ENCODE results near the gene PRKCSH. TPM values are rescaled to one million over a fixed set of nuclear protein-coding genes. Genes with fewer than 3 reads are reported as not detected.

Gene PRKCSH
- total RNA-seq, 1 experiment from 2014 or later = 431 TPM

DNA sequence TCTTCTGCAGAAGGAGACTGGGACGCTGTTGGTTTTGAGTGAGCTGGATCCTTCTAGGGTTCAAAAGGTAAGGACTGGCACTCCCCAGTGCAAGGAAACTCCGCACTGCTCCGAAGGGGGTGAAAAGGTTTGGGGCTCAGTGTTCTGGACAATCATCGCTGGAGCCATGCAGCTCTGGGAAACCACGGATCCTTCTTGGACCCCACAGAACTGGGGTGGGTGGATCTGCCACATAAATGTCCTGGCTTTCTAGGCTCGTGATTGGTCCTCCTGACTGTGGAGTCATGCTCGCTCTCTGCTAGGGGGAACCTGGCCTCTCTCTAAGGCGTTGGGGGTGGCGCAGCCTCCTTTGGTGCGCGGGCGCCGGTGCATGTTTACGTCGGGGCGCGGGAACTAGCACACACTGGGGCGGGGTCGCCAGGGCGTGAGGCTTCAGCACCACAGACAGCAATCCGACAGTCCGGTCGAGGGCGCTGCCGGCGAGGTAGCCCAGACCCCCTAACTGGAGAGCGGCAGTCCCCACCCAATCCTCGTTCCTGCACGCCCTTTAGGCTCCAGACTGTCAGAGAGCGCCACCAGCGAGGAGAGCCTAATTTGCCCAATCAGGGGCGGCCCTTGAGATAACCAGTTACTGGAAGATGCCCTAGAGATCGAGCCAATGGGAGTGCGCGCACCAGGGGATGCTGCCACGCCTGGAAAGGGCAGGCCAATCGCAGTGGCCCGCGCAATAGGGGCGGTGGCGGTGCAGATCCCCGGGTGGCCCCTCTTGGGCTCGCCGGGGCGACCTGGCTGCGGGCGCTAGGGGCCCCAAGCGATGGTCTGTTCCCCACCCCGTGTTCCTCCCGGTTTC lies 46.3 kb downstream of the PRKCSH start:
- no peak overlapping the region for H4K8ac ChIP-seq (replicated peaks; ENCODE audit: insufficient read length, low read depth, low read length)
- peak overlapping the region in 1 of 3 experiments; percentile 74; a peak in 1 of 7 replicates for H3K27ac Mint-ChIP-seq
- peak overlapping the region; percentile 28 for H3K4me2 ChIP-seq (ENCODE audit: insufficient read depth, insufficient read length, low read length)
- peak overlapping the region; percentile 77 for H3K18ac ChIP-seq (ENCODE audit: insufficient read length, low read depth, low read length)
- H3K4me3 Mint-ChIP-seq = peak overlapping the region; percentile 50 to 77
- no peak overlapping the region for H2BK20ac ChIP-seq (ENCODE audit: low read depth, low read length, poor library complexity, severe bottlenecking)
- H3K9me3 Mint-ChIP-seq = peaks cover 0 to 4% of the 10 kb centered on the region in 2 experiments; a peak in 3 of 5 replicates
- no peak overlapping the region for H2AK5ac ChIP-seq (ENCODE audit: insufficient read length, low read length)
- H3K36me3 Mint-ChIP-seq (ENCODE audit: insufficient read depth in 1 of 3, low read depth in 3 of 3) = no peaks in the 10 kb centered on the region; a peak in 1 of 7 replicates
- DNase-seq = peak; percentile 97
- no peak overlapping the region for H3K27ac ChIP-seq (ENCODE audit: insufficient read length, low read depth, low read length)
- H3K23ac ChIP-seq (ENCODE audit: insufficient read length, low read depth, low read length) = no peak overlapping the region
- no peak overlapping the region for H2BK15ac ChIP-seq (ENCODE audit: low read depth, low read length)
- no peak overlapping the region for H2BK5ac ChIP-seq (ENCODE audit: insufficient read length, low read length)
- peaks cover 7% of the 10 kb centered on the region for H3K23me2 ChIP-seq (ENCODE audit: insufficient read length, low read depth, low read length, poor library complexity, severe bottlenecking)
- H4K91ac ChIP-seq (ENCODE audit: insufficient read length, low read depth, low read length) = no peak overlapping the region
- H3T11ph ChIP-seq (ENCODE audit: low read length) = no peak overlapping the region
- H3K9ac ChIP-seq (ENCODE audit: extremely low read depth, insufficient read length, low read length) = no peak overlapping the region
- no peaks in the 10 kb centered on the region for H3K9me3 ChIP-seq (ENCODE audit: control insufficient read depth, low read depth, low read length)
- no peaks in the 10 kb centered on the region for H3K79me1 ChIP-seq (ENCODE audit: insufficient read depth, low read depth, low read length, poor library complexity, severe bottlenecking)
- no peaks in the 10 kb centered on the region for H3K79me2 ChIP-seq (ENCODE audit: insufficient read depth, low read length)
- H3K4me1 ChIP-seq (ENCODE audit: insufficient read depth, low read length) = no peaks in the 10 kb centered on the region
- no peak overlapping the region for H2AFZ ChIP-seq (ENCODE audit: low read length)
- H2BK120ac ChIP-seq (ENCODE audit: low read depth, low read length, poor library complexity, severe bottlenecking) = no peak overlapping the region
- H4K5ac ChIP-seq (ENCODE audit: insufficient read length, low read depth, low read length) = no peak overlapping the region
- peaks cover 42% of the 10 kb centered on the region for H3K27me3 Mint-ChIP-seq (ENCODE audit: low read depth)
- peaks cover 4 to 18% of the 10 kb centered on the region in 2 experiments; a peak in 3 of 4 replicates for H3K4me1 Mint-ChIP-seq
- no peak overlapping the region for H3K4ac ChIP-seq (ENCODE audit: low read depth, low read length)
- peak overlapping the region; percentile 37; the same call in 1 of the 2 replicates for H3K14ac ChIP-seq (ENCODE audit: insufficient read depth, low read length)
- H2BK12ac ChIP-seq (ENCODE audit: insufficient read length, low read depth, low read length) = no peak overlapping the region
- no peak for TF ChIP-seq CTCF (conservative IDR thresholded peaks at IDR 0.05)
- peaks cover 12% of the 10 kb centered on the region; the same call in 1 of the 2 replicates for H3K27me3 ChIP-seq (ENCODE audit: insufficient read depth, low read length)
- H4K20me1 ChIP-seq (ENCODE audit: control insufficient read depth, insufficient read depth, insufficient read length) = no peaks in the 10 kb centered on the region
- WGBS (ENCODE audit: extremely low coverage, insufficient read length, low lambda C conversion rate) = no CpG with 5 or more reads among the region's 50 CpGs
- H3K56ac ChIP-seq (ENCODE audit: insufficient read length, low read depth, low read length) = no peak overlapping the region

Data from H9 (cell line).